HG02884 (cell line): ENCODE results near the gene TPP2.

Experiments used
- ATAC-seq: cut with Tn5 transposase; IDR thresholded peaks from one replicate; pipeline ENCODE4 v1.9.1; 2021; ENCODE audit warnings: mild to moderate bottlenecking, moderate library complexity; ENCODE audit not compliant: unreplicated experiment

TPP2 gene

GRCh38 chr13:102651892-102652291 is 55.1 kb downstream of the TPP2 start:
- no peak for ATAC-seq

GRCh38 chr13:102654756-102655155 is 58.0 kb downstream of the TPP2 start:
- no peak for ATAC-seq

GRCh38 chr13:102657630-102658029 is 60.8 kb downstream of the TPP2 start:
- no peak for ATAC-seq

- ATAC-seq, result no peak
Observed at GRCh38 chr13:102658660-102659059, 61.9 kb downstream of the TPP2 start.

- no peak for ATAC-seq
Observed at GRCh38 chr13:102659168-102659713, 62.5 kb downstream of the TPP2 start.

GRCh38 chr13:102667023-102667422 is 70.2 kb downstream of the TPP2 start:
- no peak for ATAC-seq

- ATAC-seq, result no peak
Observed at GRCh38 chr13:102667911-102668310, 71.1 kb downstream of the TPP2 start.

GRCh38 chr13:102670130-102670529 is 73.3 kb downstream of the TPP2 start:
- no peak for ATAC-seq

- no peak for ATAC-seq
Observed at GRCh38 chr13:102675115-102675514, 78.3 kb downstream of the TPP2 start.

- no peak for ATAC-seq
Observed at GRCh38 chr13:102677122-102677521, 80.3 kb downstream of the TPP2 start.

GRCh38 chr13:102678339-102679107 is 81.7 kb downstream of the TPP2 start:
- ATAC-seq, result no peak

- no peak for ATAC-seq
Observed at GRCh38 chr13:102679449-102680132, 82.8 kb downstream of the TPP2 start.

- no peak for ATAC-seq
Observed at GRCh38 chr13:102680133-102680717, 83.4 kb downstream of the TPP2 start.

- ATAC-seq, result no peak
Observed at GRCh38 chr13:102680842-102681740, 84.3 kb downstream of the TPP2 start.

- no peak for ATAC-seq
Observed at GRCh38 chr13:102682211-102682610, 85.4 kb downstream of the TPP2 start.

- ATAC-seq, result no peak
Observed at GRCh38 chr13:102682727-102683126, 85.9 kb downstream of the TPP2 start.

- no peak for ATAC-seq
Observed at GRCh38 chr13:102683637-102684036, 86.9 kb downstream of the TPP2 start.

- ATAC-seq, result no peak
Observed at GRCh38 chr13:102686024-102686423, 89.2 kb downstream of the TPP2 start.

- no peak for ATAC-seq
Observed at GRCh38 chr13:102687520-102687919, 90.7 kb downstream of the TPP2 start.

GRCh38 chr13:102688306-102688973 is 91.7 kb downstream of the TPP2 start:
- no peak for ATAC-seq
